GM18498 (cell line): ENCODE measurements around the gene OR6J1.
"Not testable (repeated sequence)": the region's sequence is repeated elsewhere in the genome, so short reads cannot be mapped to it uniquely, and the experiment has no call there.

Experiments
- ATAC-seq: cut with Tn5 transposase; IDR thresholded peaks from one replicate; pipeline ENCODE4 v1.9.1; 2021; ENCODE audit warnings: mild to moderate bottlenecking, moderate library complexity; ENCODE audit not compliant: unreplicated experiment

OR6J1 gene

GRCh38 chr14:22644305-22644635 lies at the start of gene OR6J1:
Gene OR6J1 (minus strand): TSS chr14:22644352. CDS start chr14:22634811, 9,541 bp downstream.
- ATAC-seq = no peak

GRCh38 chr14:22692194-22692593 lies 48.0 kb upstream of the OR6J1 start:
- no peak for ATAC-seq

- ATAC-seq = no peak
Observed at GRCh38 chr14:22691171-22691570, 47.0 kb upstream of the OR6J1 start.

GRCh38 chr14:22689199-22689598 lies 45.0 kb upstream of the OR6J1 start:
- ATAC-seq = no peak

GRCh38 chr14:22687969-22688368 lies 43.8 kb upstream of the OR6J1 start:
- not testable (repeated sequence) for ATAC-seq

GRCh38 chr14:22686176-22686611 lies 42.0 kb upstream of the OR6J1 start:
- ATAC-seq = not testable (repeated sequence)

- ATAC-seq = no peak
Observed at GRCh38 chr14:22685467-22685866, 41.3 kb upstream of the OR6J1 start.

- not testable (repeated sequence) for ATAC-seq
Observed at GRCh38 chr14:22683428-22683827, 39.3 kb upstream of the OR6J1 start.

- ATAC-seq = no peak
Observed at GRCh38 chr14:22678221-22678620, 34.1 kb upstream of the OR6J1 start.

GRCh38 chr14:22677551-22677950 lies 33.4 kb upstream of the OR6J1 start:
- ATAC-seq = not testable (repeated sequence)

- ATAC-seq = no peak
Observed at GRCh38 chr14:22671622-22672021, 27.5 kb upstream of the OR6J1 start.

- ATAC-seq = no peak
Observed at GRCh38 chr14:22668863-22669262, 24.7 kb upstream of the OR6J1 start.

- ATAC-seq = no peak
Observed at GRCh38 chr14:22668417-22668816, 24.3 kb upstream of the OR6J1 start.

GRCh38 chr14:22667881-22668280 lies 23.7 kb upstream of the OR6J1 start:
- ATAC-seq = no peak

- no peak for ATAC-seq
Observed at GRCh38 chr14:22666203-22666893, 22.2 kb upstream of the OR6J1 start.

- no peak for ATAC-seq
Observed at GRCh38 chr14:22664261-22664660, 20.1 kb upstream of the OR6J1 start.

GRCh38 chr14:22660654-22661053 lies 16.5 kb upstream of the OR6J1 start:
- ATAC-seq = no peak

- no peak for ATAC-seq
Observed at GRCh38 chr14:22658946-22659345, 14.8 kb upstream of the OR6J1 start.

- no peak for ATAC-seq
Observed at GRCh38 chr14:22657861-22658260, 13.7 kb upstream of the OR6J1 start.

GRCh38 chr14:22656945-22657731 lies 13.0 kb upstream of the OR6J1 start:
- no peak for ATAC-seq

- no peak for ATAC-seq
Observed at GRCh38 chr14:22656226-22656625, 12.1 kb upstream of the OR6J1 start.

GRCh38 chr14:22653012-22653621 lies 9.0 kb upstream of the OR6J1 start:
- no peak for ATAC-seq
